IPS DF 6.9 (cell line): ENCODE results near the gene PRR11.

Source experiments
- DNase-seq: peaks from one replicate; pipeline ENCODE4 v3.0.0-alpha.2; 2013; ENCODE audit warnings: low read depth, low spot score
- H3K27ac ChIP-seq: one replicate; pipeline ENCODE4 v1.5.1; 2013; ENCODE audit warnings: low read length, control low read depth
- H3K27me3 ChIP-seq: 2 replicates; pipeline ENCODE4 v1.6.1; 2013; ENCODE audit warnings: mild to moderate bottlenecking, low read length; ENCODE audit not compliant: control insufficient read depth, insufficient read depth
- H3K36me3 ChIP-seq: 2 replicates; pipeline ENCODE4 v1.6.1; 2013; ENCODE audit warnings: low read length; ENCODE audit not compliant: control insufficient read depth, insufficient read depth
- H3K4me1 ChIP-seq: 2 replicates; pipeline ENCODE4 v1.6.1; 2013; ENCODE audit warnings: low read length; ENCODE audit not compliant: control insufficient read depth, insufficient read depth
- H3K4me3 ChIP-seq: 2 replicates; pipeline ENCODE4 v1.5.1; 2013; ENCODE audit warnings: mild to moderate bottlenecking, low read length
- H3K9me3 ChIP-seq: 2 replicates; pipeline ENCODE4 v1.6.1; 2013; ENCODE audit warnings: low read length, inconsistent platforms; ENCODE audit not compliant: control insufficient read depth, insufficient read depth
- WGBS: extraction: QIAGEN DNeasy Blood & Tissue Kit; methylation state at CpG from one replicate; pipeline ENCODE4 v1.1.7; 2013; ENCODE audit warnings: mixed read lengths, missing lambda C conversion rate; ENCODE audit not compliant: insufficient read length, insufficient coverage; 5-methylcytosine and 5-hydroxymethylcytosine counted together

The PRR11 gene

DNA sequence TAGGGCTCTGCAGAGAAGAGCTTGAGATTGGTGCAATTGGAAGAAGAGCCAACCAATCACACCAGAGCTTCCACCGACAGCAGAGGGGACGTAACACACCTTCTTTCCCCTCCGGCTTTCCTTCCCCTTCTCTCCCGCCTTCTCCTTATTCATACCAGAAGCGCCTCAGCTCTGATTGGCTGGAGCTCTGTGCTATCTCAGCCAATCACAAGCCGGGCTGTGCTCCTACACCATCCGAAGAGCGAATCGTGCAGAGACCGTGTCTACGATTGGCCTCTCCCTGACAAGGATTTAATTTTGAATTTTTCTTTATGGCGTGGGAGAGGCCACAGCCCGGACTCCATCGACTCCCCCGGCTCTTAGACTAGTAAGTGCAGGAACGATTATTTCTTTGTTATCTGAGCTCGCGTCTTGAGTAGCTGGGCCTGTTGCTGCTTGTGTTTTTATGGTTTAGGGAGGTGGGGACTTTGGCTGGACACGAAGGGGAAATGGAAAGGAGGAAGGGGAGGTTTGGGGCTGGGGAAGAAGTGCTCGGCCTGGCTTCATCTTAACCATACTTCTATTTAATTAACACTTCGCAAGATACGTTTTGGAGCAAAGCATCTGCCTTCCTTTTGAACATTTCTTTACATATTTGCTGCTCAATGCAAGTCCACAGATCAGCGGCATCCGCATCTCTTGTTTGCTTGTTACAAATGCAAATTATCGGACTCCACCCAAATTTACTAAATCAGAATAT, at the start of gene PRR11:
PRR11 (plus strand) TSS at position 308 of the 739 bp plus-strand sequence. CDS start 14,007 bp downstream, outside the sequence.
- Histone ChIP-seq H3K4me1 (no peaks in the 10 kb centered on the region), H3K36me3 (no peaks in the 10 kb centered on the region), H3K9me3 (no peaks in the 10 kb centered on the region), H3K4me3 (peak within 1 kb of the TSS; percentile 89), H3K27me3 (no peaks in the 10 kb centered on the region), H3K27ac (no peak within 1 kb of the TSS)
- DNase-seq = peak; percentile 98
- no CpG with 5 or more reads among the region's 25 CpGs for WGBS

DNA sequence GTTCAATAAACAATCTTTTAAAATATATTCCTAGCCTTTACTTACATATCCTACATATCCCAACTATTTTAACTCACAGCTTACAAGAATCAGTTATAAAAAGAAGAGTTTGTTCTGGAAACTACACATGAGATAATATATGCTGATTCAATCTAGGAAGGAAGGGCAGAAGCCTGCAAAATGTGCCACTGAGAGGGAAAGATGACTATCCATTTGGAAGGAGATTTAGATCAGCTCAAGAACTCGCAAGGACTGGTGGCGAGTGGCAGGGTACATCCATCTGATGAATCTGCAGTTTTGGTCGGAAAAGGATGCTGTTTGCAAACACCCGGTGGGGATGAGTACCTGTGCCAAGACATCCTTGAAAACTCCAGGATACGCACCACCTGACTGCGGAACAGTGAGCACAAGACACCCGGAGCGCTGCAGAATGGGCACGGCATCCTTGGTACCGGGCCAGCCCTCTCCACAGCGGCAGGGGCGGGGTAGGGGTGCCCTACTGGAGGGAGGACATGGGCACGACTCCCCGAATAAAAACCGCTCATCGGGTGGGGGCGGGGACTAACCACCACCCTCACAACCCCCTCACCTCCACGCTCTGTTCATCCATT, 49.6 kb upstream of the PRR11 start:
- Histone ChIP-seq H3K9me3 (no peaks in the 10 kb centered on the region), H3K27me3 (no peaks in the 10 kb centered on the region), H3K27ac (no peak overlapping the region), H3K4me1 (no peaks in the 10 kb centered on the region), H3K4me3 (peak overlapping the region; percentile 76), H3K36me3 (no peaks in the 10 kb centered on the region; the same call in 1 of the 2 replicates)
- DNase-seq = no peak
- WGBS = no CpG with 5 or more reads among the region's 18 CpGs

GRCh38 chr17:59106463-59107305, 48.9 kb upstream of the PRR11 start, which contains the start of gene TRIM37:
Gene TRIM37, minus strand, starts transcription at chr17:59106880. Its CDS starts 419 bp downstream, at chr17:59106461.
- DNase-seq = peak; percentile 95
- Histone ChIP-seq H3K36me3 (no peaks in the 10 kb centered on the region; the same call in 1 of the 2 replicates), H3K27me3 (no peaks in the 10 kb centered on the region), H3K4me3 (peak within 1 kb of the TSS; percentile 76), H3K4me1 (no peaks in the 10 kb centered on the region), H3K27ac (no peak within 1 kb of the TSS), H3K9me3 (no peaks in the 10 kb centered on the region)
- WGBS = no CpG with 5 or more reads among the region's 89 CpGs

- H3K4me1 ChIP-seq = no peaks in the 10 kb centered on the region
- no peak for DNase-seq
- peak overlapping the region; percentile 76; the same call in 1 of the 2 replicates for H3K4me3 ChIP-seq
- H3K27me3 ChIP-seq = no peaks in the 10 kb centered on the region
- H3K36me3 ChIP-seq = no peaks in the 10 kb centered on the region; the same call in 1 of the 2 replicates
- no CpG with 5 or more reads among the region's 10 CpGs for WGBS
- no peak overlapping the region for H3K27ac ChIP-seq
- H3K9me3 ChIP-seq = no peaks in the 10 kb centered on the region
These were observed 48.3 kb upstream of the PRR11 start for GRCh38 chr17:59107306-59107670.

DNA sequence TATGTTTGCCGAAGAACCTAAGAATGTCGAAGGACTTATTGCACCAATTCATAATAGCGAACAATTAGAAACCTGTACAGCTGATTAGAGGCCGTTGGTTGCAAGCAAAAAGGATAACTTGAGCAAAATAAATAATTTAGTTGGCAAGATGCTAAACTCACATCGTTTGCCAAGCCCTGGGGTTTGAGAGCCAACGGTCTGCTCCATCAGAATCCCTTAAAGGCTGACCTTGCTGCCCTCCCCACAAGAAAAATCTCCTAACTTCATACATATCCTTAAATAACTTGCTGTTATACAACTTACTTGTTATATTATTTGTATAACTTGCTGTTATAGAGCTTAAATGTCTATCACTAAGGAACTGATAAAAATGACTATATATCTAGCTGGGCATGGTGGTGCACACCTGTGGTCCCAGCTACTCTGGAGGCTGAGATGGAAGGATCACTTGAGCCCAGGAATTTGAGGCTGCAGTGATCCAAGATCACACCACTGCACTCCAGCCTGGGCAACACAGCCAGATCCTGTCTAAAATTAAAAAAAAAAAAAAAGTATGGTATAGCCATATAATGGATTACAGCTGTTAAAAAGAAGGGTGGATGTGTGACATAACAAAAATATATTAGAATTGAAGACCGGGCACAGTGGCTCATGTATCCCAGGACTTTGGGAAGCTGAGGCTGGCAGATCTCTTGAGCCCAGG, 47.0 kb upstream of the PRR11 start:
- Histone ChIP-seq H3K9me3 (no peaks in the 10 kb centered on the region), H3K4me1 (no peaks in the 10 kb centered on the region), H3K4me3 (no peak overlapping the region), H3K27ac (no peak overlapping the region), H3K36me3 (no peaks in the 10 kb centered on the region; the same call in 1 of the 2 replicates), H3K27me3 (no peaks in the 10 kb centered on the region)
- DNase-seq = no peak
- WGBS = no CpG with 5 or more reads among the region's 7 CpGs

GRCh38 chr17:59110973-59111372, 44.6 kb upstream of the PRR11 start:
- H3K27ac ChIP-seq = no peak overlapping the region
- DNase-seq = no peak
- no peaks in the 10 kb centered on the region for H3K27me3 ChIP-seq
- H3K4me1 ChIP-seq = no peaks in the 10 kb centered on the region
- no peak overlapping the region for H3K4me3 ChIP-seq
- H3K9me3 ChIP-seq = no peaks in the 10 kb centered on the region
- no peaks in the 10 kb centered on the region; the same call in 1 of the 2 replicates for H3K36me3 ChIP-seq

DNA sequence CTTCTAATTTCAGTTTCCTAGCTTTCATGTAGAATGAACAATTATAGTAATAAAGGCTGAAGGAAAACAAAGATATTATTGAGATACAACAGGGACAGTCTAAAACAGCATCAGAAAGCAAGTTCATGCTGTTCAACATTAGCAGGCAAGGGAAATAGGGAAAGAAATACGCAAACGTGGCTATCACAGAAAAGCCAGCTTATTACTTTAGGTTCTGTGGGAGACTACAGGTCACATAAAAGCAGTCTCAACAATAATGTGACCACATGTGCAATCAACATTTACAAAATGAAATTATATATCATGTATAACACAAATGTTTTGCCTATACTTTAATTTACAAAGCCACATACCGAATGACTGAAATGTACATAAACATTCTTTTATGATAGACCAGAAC, 44.0 kb upstream of the PRR11 start:
- no peaks in the 10 kb centered on the region for H3K4me1 ChIP-seq
- H3K4me3 ChIP-seq = no peak overlapping the region
- no peak for DNase-seq
- H3K9me3 ChIP-seq = no peaks in the 10 kb centered on the region
- no peaks in the 10 kb centered on the region for H3K27me3 ChIP-seq
- no peak overlapping the region for H3K27ac ChIP-seq
- no peaks in the 10 kb centered on the region; the same call in 1 of the 2 replicates for H3K36me3 ChIP-seq
- no CpG with 5 or more reads among the region's 3 CpGs for WGBS

DNA sequence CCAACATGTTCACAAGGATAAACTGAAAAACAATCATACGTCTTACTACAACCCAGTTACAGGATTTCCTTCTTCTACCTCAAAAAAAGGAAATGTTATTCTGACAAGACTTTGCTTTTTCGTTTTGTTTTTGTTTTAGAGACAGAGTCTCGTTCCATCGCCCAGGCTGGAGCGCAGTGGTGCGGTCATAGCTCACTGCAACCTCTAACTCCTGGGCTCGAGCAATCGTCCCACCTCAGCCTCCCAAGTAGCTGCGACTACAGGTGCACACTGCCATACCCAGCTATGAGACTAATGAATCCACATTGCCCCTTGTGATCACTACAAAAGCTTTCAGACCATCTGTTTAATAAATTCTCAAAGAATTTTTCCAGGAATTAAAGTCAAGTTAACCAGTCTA, 40.1 kb upstream of the PRR11 start:
- no CpG with 5 or more reads among the region's 9 CpGs for WGBS
- Histone ChIP-seq H3K4me1 (no peaks in the 10 kb centered on the region), H3K4me3 (no peak overlapping the region), H3K9me3 (no peaks in the 10 kb centered on the region), H3K36me3 (no peaks in the 10 kb centered on the region; the same call in 1 of the 2 replicates), H3K27ac (no peak overlapping the region), H3K27me3 (no peaks in the 10 kb centered on the region)
- no peak for DNase-seq

DNA sequence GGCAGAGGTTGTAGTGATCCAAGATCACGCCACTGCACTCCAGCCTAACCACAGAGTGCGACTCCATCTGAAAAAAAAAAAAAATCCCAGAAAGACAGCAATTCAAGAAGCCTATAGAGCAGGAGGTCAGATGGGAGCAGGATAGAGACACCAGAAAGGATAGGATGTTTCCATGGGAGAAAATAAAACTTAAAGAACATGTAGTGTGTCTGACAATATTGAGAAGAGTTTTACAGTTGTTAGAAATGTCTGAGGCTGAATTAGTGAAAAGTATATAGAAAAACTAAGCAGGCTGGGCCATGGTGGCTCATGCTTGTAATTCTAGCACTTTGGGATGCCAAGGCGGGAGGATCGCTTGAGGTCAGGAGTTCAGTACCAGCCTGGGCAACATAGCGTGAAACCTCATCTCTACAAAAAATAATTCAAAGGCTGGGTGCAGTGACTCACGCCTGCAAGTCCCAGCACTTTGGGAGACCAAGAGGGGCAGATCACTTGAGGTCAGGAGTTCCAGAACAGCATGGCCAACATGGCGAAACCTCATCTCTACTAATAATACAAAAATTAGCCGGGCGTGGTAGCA, 33.6 kb upstream of the PRR11 start:
- H3K9me3 ChIP-seq = no peaks in the 10 kb centered on the region

More for the DNA sequence above, 33.6 kb upstream of the PRR11 start:
- Histone ChIP-seq H3K4me3 (no peak overlapping the region), H3K27me3 (no peaks in the 10 kb centered on the region), H3K27ac (no peak overlapping the region), H3K4me1 (no peaks in the 10 kb centered on the region), H3K36me3 (no peaks in the 10 kb centered on the region)
- no peak for DNase-seq
- whole genome bisulfite sequencing = no CpG with 5 or more reads among the region's 9 CpGs
